GM12891 (cell line): ENCODE data around the gene GLIS2.
A peak's percentile ranks its signal among the peaks of the same experiment; 100 is the strongest.

ENCODE experiments used
- DNase-seq: peaks from one replicate; pipeline ENCODE4 v3.0.0; 2011; ENCODE audit warnings: low spot score; ENCODE audit not compliant: insufficient read length
- FAIRE-seq: peaks from 2 replicates; lab custom pipeline; 2011; peaks lifted over from hg19 to GRCh38; lab: Jason Lieb, UNC
- PAX5 ChIP-seq: IDR thresholded peaks from 2 replicates; pipeline ENCODE4 v1.6.1; 2011; ENCODE audit warnings: low read length, moderate library complexity, mild to moderate bottlenecking; ENCODE audit not compliant: insufficient read depth, severe bottlenecking
- POLR2A ChIP-seq: IDR thresholded peaks from 2 replicates; pipeline ENCODE4 v1.6.1; 2011; ENCODE audit warnings: low read depth, low read length, control low read depth
- POLR2AphosphoS5 ChIP-seq: IDR thresholded peaks from 2 replicates; pipeline ENCODE4 v1.6.1; 2011; ENCODE audit warnings: low read depth, low read length, control low read depth
- POU2F2 ChIP-seq: IDR thresholded peaks from 2 replicates; pipeline ENCODE4 v1.6.1; 2011; ENCODE audit warnings: low read depth, mild to moderate bottlenecking, control low read depth, low read length, moderate library complexity
- SPI1 ChIP-seq: IDR thresholded peaks from 2 replicates; pipeline ENCODE4 v1.6.1; 2011; ENCODE audit warnings: low read depth, low read length, control low read depth
- TAF1 ChIP-seq: IDR thresholded peaks from 2 replicates; pipeline ENCODE4 v1.6.1; 2011; ENCODE audit warnings: low read depth, low read length, control low read depth

GLIS2 gene

DNA sequence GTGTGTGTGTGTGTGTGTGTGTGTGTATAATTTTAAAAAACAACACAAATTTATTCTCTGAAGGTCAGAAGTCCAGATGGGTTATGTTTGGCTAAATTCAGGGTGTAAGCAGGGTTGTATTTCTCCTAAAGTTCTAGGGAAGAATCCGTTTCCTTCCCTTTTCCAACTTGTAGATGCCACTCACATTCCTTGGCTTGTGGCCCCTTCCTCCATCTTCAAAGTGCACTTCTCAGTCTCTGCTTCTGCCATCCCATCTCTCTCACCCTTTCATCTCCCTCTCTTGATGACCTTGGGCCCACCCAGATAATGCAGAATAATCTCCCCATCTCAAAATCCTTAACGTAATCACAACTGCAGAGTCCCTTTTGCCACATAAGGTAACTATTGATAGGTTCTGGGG, 35.2 kb upstream of the GLIS2 start:
- no peak for DNase-seq
- TF ChIP-seq SPI1 = no peak
- no peak for TF ChIP-seq POLR2AphosphoS5
- TF ChIP-seq POU2F2 = no peak
- no peak for TF ChIP-seq POLR2A
- no peak for TF ChIP-seq PAX5
- no peak for TF ChIP-seq TAF1
- FAIRE-seq = no peak

DNA sequence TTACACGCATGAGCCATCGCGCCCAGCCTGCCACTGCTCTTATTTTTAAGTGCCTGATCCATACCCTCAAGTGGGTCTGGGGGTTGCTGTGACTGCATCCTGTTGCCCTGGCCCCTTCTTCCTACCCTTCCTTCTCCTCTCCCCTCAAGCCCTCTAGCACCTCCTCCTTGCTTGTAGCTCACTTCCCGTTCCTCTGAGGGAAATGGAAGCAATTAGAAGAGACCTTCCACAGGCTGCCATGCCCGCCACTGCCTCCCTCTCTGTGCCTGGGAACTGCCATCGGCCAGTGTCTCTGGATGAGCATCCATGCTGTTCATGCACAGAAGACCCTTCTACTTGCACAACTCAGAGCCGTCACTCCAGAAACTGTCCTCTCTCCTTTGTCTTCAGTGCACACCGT, 32.4 kb upstream of the GLIS2 start:
- no peak for DNase-seq
- FAIRE-seq = no peak
- TF ChIP-seq POLR2A = no peak
- no peak for TF ChIP-seq PAX5
- TF ChIP-seq TAF1 = no peak
- TF ChIP-seq POLR2AphosphoS5 = no peak
- no peak for TF ChIP-seq POU2F2
- no peak for TF ChIP-seq SPI1

DNA sequence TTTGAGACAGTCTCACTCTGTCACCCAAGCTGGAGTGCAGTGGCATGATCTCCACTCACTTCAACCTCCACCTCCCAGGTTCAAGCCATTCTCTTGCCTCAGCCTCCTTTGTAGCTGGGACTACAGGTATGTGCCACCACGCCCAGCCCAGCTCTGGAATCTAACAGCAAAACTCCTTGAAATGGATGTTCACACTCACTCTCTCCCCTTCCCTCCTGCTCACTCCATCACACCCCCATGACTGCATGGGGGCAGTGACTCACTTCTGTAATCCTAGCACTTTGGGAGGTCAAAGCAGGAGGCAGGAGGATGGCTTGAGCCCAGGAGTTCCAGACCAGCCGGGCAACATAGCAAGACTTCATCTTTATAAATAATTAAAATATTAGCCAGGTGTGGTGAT, 31.9 kb upstream of the GLIS2 start:
- FAIRE-seq = no peak
- no peak for DNase-seq
- TF ChIP-seq SPI1 (no peak), POU2F2 (no peak)

DNA sequence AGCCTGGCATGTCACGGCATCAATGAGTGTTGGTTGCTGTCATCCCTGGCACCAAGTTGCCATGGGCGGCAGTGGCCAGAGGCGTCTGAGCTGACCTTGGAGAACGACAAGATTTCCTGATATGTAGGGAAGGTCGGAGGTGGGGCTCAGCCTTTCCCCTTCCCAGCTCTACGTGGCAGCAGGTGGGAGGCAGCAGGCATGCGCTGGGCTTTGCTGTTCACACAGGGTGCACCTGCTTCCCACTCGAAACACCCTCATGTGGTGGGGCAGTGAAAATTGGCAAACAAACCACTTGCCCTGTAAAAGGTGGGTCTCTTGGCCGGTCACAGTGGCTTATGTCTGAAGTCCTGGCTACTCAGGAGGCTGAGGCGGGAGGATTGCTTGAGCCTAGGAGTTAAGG, 30.7 kb upstream of the GLIS2 start:
- TF ChIP-seq PAX5 (no peak), TAF1 (no peak), POU2F2 (no peak), POLR2A (no peak), SPI1 (no peak), POLR2AphosphoS5 (no peak)
- FAIRE-seq (no peak), DNase-seq (no peak)

DNA sequence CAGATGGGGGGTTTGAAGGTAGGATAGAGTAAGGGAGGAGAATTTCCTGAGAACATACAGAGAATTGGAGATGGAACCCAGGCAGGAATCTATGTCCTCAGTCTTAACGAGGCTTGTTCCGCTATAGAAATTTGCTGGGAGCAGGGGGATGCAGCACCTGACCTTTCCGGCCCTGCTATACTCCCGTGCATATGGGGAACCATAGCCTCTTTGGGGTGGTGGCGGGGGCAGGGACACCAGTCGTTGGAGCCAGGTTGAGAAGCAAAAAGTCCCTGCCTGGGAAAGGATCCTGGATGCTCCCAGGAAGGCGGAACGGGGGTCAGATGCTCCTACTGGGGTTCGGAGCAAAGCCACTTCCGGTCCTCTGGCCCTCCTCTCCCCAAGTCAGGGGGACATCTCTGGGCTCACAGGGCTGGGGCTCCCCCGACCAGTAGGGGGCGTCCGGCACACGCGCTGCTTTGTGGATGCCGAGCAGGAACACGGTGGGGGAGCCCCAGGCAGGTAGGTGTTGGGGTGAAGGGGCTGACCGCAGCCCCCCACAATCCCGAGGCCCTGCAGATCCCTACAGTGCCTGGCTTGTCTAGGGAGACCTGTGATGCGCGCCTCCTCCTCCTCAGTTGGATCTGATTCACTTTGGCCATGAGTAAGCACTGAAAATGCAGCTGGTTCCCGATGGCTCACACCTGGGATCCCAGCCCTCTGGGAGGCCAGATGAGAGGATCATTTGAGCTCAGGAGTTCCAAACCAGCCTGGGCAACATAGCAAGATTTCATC, 27.5 kb upstream of the GLIS2 start:
- TF ChIP-seq POLR2AphosphoS5 = no peak
- 0 out of 2 replicates have a peak, but pooled peaks have one; percentile 24 for TF ChIP-seq POU2F2
- no peak for TF ChIP-seq TAF1
- peak; percentile 92 for FAIRE-seq
- DNase-seq = peak; percentile 95

DNA sequence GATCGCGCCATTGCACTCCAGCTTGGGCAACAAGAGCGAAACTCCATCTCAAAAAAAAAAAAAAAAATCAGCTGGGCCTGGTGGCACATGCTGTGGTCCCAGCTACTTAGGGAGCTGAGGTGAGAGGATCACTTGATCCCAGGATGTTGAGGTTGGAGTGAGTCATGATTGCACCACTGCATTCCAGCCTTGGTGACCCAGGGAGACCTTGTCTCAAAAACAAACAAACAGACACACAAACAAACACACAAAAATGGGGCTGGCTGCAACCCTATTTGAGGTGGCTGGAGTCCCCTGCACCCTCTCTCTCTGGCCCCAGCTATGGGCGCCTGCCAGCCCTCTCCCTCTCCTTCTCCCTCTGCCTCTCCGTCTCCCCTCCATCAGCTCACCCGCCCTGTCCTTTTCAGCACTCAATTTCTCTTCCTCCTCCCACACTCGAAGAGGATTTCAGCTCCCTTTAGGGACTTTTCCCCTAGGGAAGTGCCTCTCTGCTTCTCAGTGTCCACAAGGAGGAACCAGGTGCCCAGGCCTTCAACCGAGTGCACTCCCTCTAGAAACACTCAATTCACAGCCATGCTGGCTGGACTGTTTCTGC, 25.5 kb upstream of the GLIS2 start:
- FAIRE-seq (no peak), DNase-seq (no peak)
- TF ChIP-seq POLR2AphosphoS5 = no peak
- TF ChIP-seq POLR2A = no peak
- no peak for TF ChIP-seq PAX5
- TF ChIP-seq SPI1 = no peak
- no peak for TF ChIP-seq POU2F2
- TF ChIP-seq TAF1 = no peak

DNA sequence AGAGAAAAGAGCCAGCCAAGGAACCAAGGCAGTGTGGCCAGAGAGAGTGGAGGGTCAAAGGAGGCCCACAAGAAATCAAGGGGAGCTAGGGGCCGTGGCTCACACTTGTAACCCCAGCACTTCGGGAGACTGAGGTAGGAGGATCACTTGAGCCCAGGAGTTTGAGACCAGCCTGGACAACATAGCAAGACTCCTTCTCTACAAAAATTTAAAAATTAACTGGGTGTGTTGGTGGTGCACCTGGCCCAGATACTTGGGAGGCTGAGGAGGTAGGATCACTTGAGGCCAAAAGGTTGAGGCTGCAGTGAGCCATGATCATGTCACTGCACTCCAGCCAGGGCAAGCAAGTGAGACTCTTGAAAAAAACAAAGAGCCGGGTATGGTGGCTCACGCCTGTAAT, 24.2 kb upstream of the GLIS2 start:
- DNase-seq (no peak), FAIRE-seq (no peak)
- TF ChIP-seq POLR2AphosphoS5 = no peak
- no peak for TF ChIP-seq TAF1
- TF ChIP-seq POU2F2 = no peak
- no peak for TF ChIP-seq POLR2A

DNA sequence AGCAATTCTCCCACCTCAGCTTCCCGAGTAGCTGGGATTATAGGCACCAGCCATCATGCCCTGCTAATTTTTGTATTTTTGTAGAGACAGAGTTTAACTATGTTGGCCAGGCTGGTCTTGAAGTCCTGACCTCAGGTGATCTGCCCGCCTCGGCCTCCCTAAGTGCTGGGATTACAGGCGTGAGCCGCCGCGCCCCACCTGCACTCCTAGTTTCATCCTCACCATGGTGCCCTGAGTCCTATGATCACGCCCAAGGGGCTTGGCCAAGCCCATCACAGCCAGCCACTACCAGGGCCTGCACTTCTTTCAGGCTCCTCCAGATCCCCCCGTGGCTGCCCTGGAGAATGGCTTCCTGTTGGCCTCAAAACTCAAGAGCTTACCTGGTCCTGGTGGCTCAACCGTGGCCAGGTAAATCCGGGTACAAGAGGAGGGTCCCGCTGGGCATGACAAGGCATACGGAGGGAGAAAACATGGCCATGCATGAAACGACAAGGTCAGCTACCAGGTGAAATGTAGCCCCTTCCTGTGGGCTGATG, 22.6 kb upstream of the GLIS2 start:
- DNase-seq (no peak), FAIRE-seq (no peak)
- TF ChIP-seq PAX5 (no peak), POLR2AphosphoS5 (no peak), TAF1 (no peak), POU2F2 (no peak), POLR2A (no peak), SPI1 (no peak)

DNA sequence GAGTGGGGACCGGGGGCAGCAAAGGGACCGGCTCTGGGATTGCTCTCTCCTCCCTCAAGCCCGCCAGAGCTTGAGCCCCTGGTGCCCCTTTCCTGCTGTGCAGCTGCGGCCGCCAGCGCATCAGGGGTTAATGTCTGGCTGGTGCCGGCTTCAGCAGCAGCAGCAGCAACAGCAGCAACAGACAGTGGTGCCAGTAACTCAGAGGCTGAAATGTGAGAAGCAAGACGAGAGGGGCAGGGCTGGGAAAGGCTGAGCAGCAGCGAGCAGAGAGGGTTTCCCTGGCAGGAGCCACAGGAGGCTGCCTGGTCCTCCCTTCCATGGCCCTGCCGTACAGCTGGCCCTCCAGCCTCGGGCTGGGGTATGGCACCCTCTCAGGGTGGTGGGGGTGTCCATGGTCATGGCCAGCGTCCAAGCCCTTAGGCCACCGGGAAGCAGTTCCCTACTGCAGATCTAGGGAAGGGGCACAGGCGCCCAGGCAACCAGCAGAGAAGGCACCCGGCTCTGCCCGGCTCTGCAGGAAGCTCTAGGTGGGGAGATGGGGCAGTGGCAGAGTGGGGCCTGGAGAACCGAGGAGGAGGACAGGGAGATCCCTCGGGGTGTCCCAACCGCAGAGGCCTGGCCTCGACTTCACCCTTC, 21.9 kb upstream of the GLIS2 start:
- no peak for DNase-seq
- FAIRE-seq = no peak
- TF ChIP-seq POLR2A (no peak), SPI1 (no peak), POU2F2 (no peak), POLR2AphosphoS5 (no peak), PAX5 (no peak), TAF1 (no peak)
